CD8-positive, alpha-beta memory T cell (primary cell): ENCODE measurements around the gene TRMT1. TPM values are rescaled to one million over a fixed set of nuclear protein-coding genes. Genes with fewer than 3 reads are reported as not detected.

Source experiments
- CTCF ChIA-PET: fragments of 350-600 bp; sonication (Branson Sonifier 250); formaldehyde crosslinking; loops from one replicate; lab custom pipeline; 2021; ENCODE audit warnings: antibody characterized with exemption; lab: Charles Lee
- POLR2A ChIA-PET: fragments of 350-600 bp; sonication (Branson Sonifier 250); formaldehyde crosslinking; loops from one replicate; lab custom pipeline; 2021; ENCODE audit warnings: antibody characterized with exemption; lab: Charles Lee
- DNase-seq, 5 donors: peaks; one replicate each; pipeline versions ENCODE4 v3.0.0 to v3.0.0-alpha.2; 2020 to 2022; ENCODE audit warnings: mixed read lengths in 1 of 5
- H3K27ac ChIP-seq: one replicate; pipeline ENCODE4 v1.7.0; 2013; ENCODE audit warnings: low read depth, mild to moderate bottlenecking, low read length, moderate library complexity
- H3K27me3 ChIP-seq: 2 replicates; pipeline ENCODE4 v1.7.0; 2013; ENCODE audit warnings: low read length, mild to moderate bottlenecking; ENCODE audit not compliant: insufficient read depth, poor library complexity, severe bottlenecking
- H3K36me3 ChIP-seq: 2 replicates; pipeline ENCODE4 v1.7.0; 2013; ENCODE audit warnings: mild to moderate bottlenecking, low read length, moderate library complexity; ENCODE audit not compliant: insufficient read depth
- H3K4me1 ChIP-seq: 2 replicates; pipeline ENCODE4 v1.7.0; 2013; ENCODE audit warnings: mild to moderate bottlenecking, low read length, moderate library complexity; ENCODE audit not compliant: insufficient read depth
- H3K4me3 ChIP-seq: 2 replicates; pipeline ENCODE4 v1.7.0; 2013; ENCODE audit warnings: mild to moderate bottlenecking, low read length
- H3K9me3 ChIP-seq: 2 replicates; pipeline ENCODE4 v1.7.0; 2013; ENCODE audit warnings: mild to moderate bottlenecking, low read length
- H3K27ac Mint-ChIP-seq, 8 donors: one replicate each; pipeline ENCODE4 v1.8.0; 2020 to 2021; ENCODE audit warnings: mixed read lengths in 8 of 8, mild to moderate bottlenecking in 6 of 8, inconsistent platforms in 3 of 8, moderate library complexity in 3 of 8
- H3K27me3 Mint-ChIP-seq, 2 donors: one replicate each; pipeline ENCODE4 v1.8.0; 2020 to 2021; ENCODE audit warnings: mixed read lengths in 2 of 2, mild to moderate bottlenecking in 1 of 2, moderate library complexity in 1 of 2
- H3K36me3 Mint-ChIP-seq, 3 donors: one replicate each; pipeline ENCODE4 v1.8.0; 2020 to 2021; ENCODE audit warnings: mixed read lengths in 3 of 3, inconsistent platforms in 1 of 3, mild to moderate bottlenecking in 1 of 3
- H3K4me1 Mint-ChIP-seq, 3 donors: one replicate each; pipeline ENCODE4 v1.8.0; 2020 to 2021; ENCODE audit warnings: mixed read lengths in 3 of 3, inconsistent platforms in 1 of 3, mild to moderate bottlenecking in 1 of 3
- H3K4me3 Mint-ChIP-seq, 7 donors: one replicate each; pipeline ENCODE4 v1.8.0; 2020 to 2021; ENCODE audit warnings: mixed read lengths in 7 of 7, mild to moderate bottlenecking in 6 of 7, moderate library complexity in 4 of 7, inconsistent platforms in 2 of 7
- H3K9me3 Mint-ChIP-seq, 5 donors: one replicate each; pipeline ENCODE4 v1.8.0; 2020 to 2022; ENCODE audit warnings: mixed read lengths in 5 of 5, mild to moderate bottlenecking in 3 of 5, moderate library complexity in 2 of 5, inconsistent platforms in 1 of 5
- polyA plus RNA-seq: library from polyadenylated mRNA; unstranded; fragments of 300-500 nt; fragmentation: Illumina TruSeq; gene quantifications from one replicate; pipeline ENCODE4 v1.2.3, GENCODE V29; 2021
- total RNA-seq, 2 experiments: library from RNA; stranded (reverse); gene quantifications; one replicate each; pipeline ENCODE4 v1.2.3, GENCODE V29; 2021

TRMT1 gene
- total and polyA plus RNA-seq, 3 experiments from 2014 or later: 18.2 to 138 (median 138) TPM

- Histone ChIP-seq H3K4me3 (peak overlapping the region; percentile 82), H3K4me1 (peaks cover 85% of the 10 kb centered on the region), H3K9me3 (no peaks in the 10 kb centered on the region), H3K36me3 (no peaks in the 10 kb centered on the region), H3K27me3 (no peaks in the 10 kb centered on the region), H3K27ac (peak overlapping the region; percentile 92)
- H3K27ac Mint-ChIP-seq: peak overlapping the region; percentile 94 to 99 (median 97)
- ChIA-PET CTCF (interaction anchor here (1.1 to 8.4 kb wide), 7 partner anchors 7 to 32 kb away, joined by 3 to 73 read pairs (median 11); partner anchors contain the start of genes IER2 and STX10), POLR2A (interaction anchor here (0.5 to 9.0 kb wide), 10 partner anchors 7 to 481 kb away, joined by 3 to 129 read pairs (median 4); partner anchors contain the start of gene NACC1)
- peaks cover 55 to 87% (median 83%) of the 10 kb centered on the region in 3 donors for H3K4me1 Mint-ChIP-seq
- peak overlapping the region; percentile 85 to 91 (median 89) for H3K4me3 Mint-ChIP-seq
- peak; percentile 74 to 87 (median 79) for DNase-seq
- peaks cover 0 to 6% of the 10 kb centered on the region in 2 donors for H3K27me3 Mint-ChIP-seq
- peaks cover 0 to 2% (median 2%) of the 10 kb centered on the region in 3 donors for H3K36me3 Mint-ChIP-seq
- no peaks in the 10 kb centered on the region for H3K9me3 Mint-ChIP-seq
Observed at GRCh38 chr19:13162724-13163608, 46.4 kb upstream of the TRMT1 start.

GRCh38 chr19:13160557-13160956 lies 44.0 kb upstream of the TRMT1 start:
- Histone ChIP-seq H3K4me1 (peaks cover 85% of the 10 kb centered on the region), H3K27ac (no peak overlapping the region), H3K27me3 (no peaks in the 10 kb centered on the region), H3K36me3 (no peaks in the 10 kb centered on the region), H3K4me3 (no peak overlapping the region), H3K9me3 (no peaks in the 10 kb centered on the region)
- CTCF ChIA-PET: interaction anchor here (8.3 kb wide), 1 partner anchor 35 kb away, joined by 55 read pairs; no protein-coding TSS in a partner anchor
- Mint-ChIP-seq H3K9me3 (no peaks in the 10 kb centered on the region), H3K4me1 (peaks cover 57 to 87% (median 81%) of the 10 kb centered on the region in 3 donors), H3K27ac (peak overlapping the region; percentile 55 to 98 (median 78)), H3K36me3 (peaks cover 0 to 2% (median 2%) of the 10 kb centered on the region in 3 donors), H3K27me3 (peaks cover 0 to 5% of the 10 kb centered on the region in 2 donors), H3K4me3 (peak overlapping the region in 5 of 7 donors; percentile 36 to 59 (median 47))
- POLR2A ChIA-PET: interaction anchor here (0.5 to 5.3 kb wide), 3 partner anchors 8 to 46 kb away, joined by 3 to 39 read pairs (median 5); no protein-coding TSS in a partner anchor
- DNase-seq: no peak

GRCh38 chr19:13159713-13160112 lies 43.2 kb upstream of the TRMT1 start:
- Mint-ChIP-seq H3K4me3 (peak overlapping the region in 5 of 7 donors; percentile 42 to 78 (median 55)), H3K36me3 (peaks cover 2 to 8% (median 4%) of the 10 kb centered on the region in 3 donors), H3K27ac (peak overlapping the region in 7 of 8 donors; percentile 3 to 98 (median 76)), H3K9me3 (no peaks in the 10 kb centered on the region), H3K4me1 (peaks cover 57 to 85% (median 77%) of the 10 kb centered on the region in 3 donors), H3K27me3 (peaks cover 0 to 11% of the 10 kb centered on the region in 2 donors)
- H3K4me1 ChIP-seq: peaks cover 76% of the 10 kb centered on the region
- DNase-seq: no peak
- H3K36me3 ChIP-seq: no peaks in the 10 kb centered on the region
- H3K27me3 ChIP-seq: no peaks in the 10 kb centered on the region
- H3K4me3 ChIP-seq: no peak overlapping the region
- no peak overlapping the region for H3K27ac ChIP-seq
- H3K9me3 ChIP-seq: no peaks in the 10 kb centered on the region
- POLR2A ChIA-PET: no interaction called here
- CTCF ChIA-PET: interaction anchor here (8.3 kb wide), 1 partner anchor 35 kb away, joined by 55 read pairs; no protein-coding TSS in a partner anchor

- peak overlapping the region; percentile 99 for H3K27ac ChIP-seq
- ChIA-PET POLR2A (interaction anchor here (0.6 to 5.3 kb wide), 13 partner anchors 12 to 364 kb away, joined by 3 to 129 read pairs (median 5); partner anchors contain the start of genes JUNB and NACC1), CTCF (interaction anchor here (0.8 to 8.3 kb wide), 14 partner anchors 11 to 190 kb away, joined by 3 to 73 read pairs (median 5); no protein-coding TSS in a partner anchor)
- H3K27ac Mint-ChIP-seq: peak overlapping the region; percentile 97 to 99 (median 98)
- H3K36me3 Mint-ChIP-seq: peaks cover 11 to 38% (median 11%) of the 10 kb centered on the region in 3 donors
- peaks cover 36 to 62% (median 50%) of the 10 kb centered on the region in 3 donors for H3K4me1 Mint-ChIP-seq
- H3K36me3 ChIP-seq: peaks cover 9% of the 10 kb centered on the region
- H3K4me1 ChIP-seq: peaks cover 40% of the 10 kb centered on the region
- H3K27me3 ChIP-seq: no peaks in the 10 kb centered on the region
- peaks cover 0 to 7% (median 3%) of the 10 kb centered on the region in 5 donors for H3K9me3 Mint-ChIP-seq
- H3K9me3 ChIP-seq: no peaks in the 10 kb centered on the region
- H3K4me3 ChIP-seq: peak overlapping the region; percentile 76
- DNase-seq: peak; percentile 66 to 87 (median 82)
- peaks cover 0 to 22% of the 10 kb centered on the region in 2 donors for H3K27me3 Mint-ChIP-seq
- peak overlapping the region; percentile 94 to 100 (median 99) for H3K4me3 Mint-ChIP-seq
Observed at GRCh38 chr19:13155472-13156359, 39.2 kb upstream of the TRMT1 start.

GRCh38 chr19:13154911-13155471 lies 38.5 kb upstream of the TRMT1 start:
- peaks cover 33% of the 10 kb centered on the region for H3K4me1 ChIP-seq
- ChIA-PET CTCF (interaction anchor here (0.8 to 8.3 kb wide), 14 partner anchors 12 to 190 kb away, joined by 3 to 73 read pairs (median 5); no protein-coding TSS in a partner anchor), POLR2A (interaction anchor here (0.6 to 5.3 kb wide), 12 partner anchors 12 to 432 kb away, joined by 3 to 129 read pairs (median 6); partner anchors contain the start of genes JUNB and NACC1)

GRCh38 chr19:13154241-13154778 lies 37.8 kb upstream of the TRMT1 start:
- H3K4me3 Mint-ChIP-seq: peak overlapping the region; percentile 94 to 100 (median 99)
- peaks cover 39 to 60% (median 46%) of the 10 kb centered on the region in 3 donors for H3K4me1 Mint-ChIP-seq
- peaks cover 0 to 22% of the 10 kb centered on the region in 2 donors for H3K27me3 Mint-ChIP-seq
- no peaks in the 10 kb centered on the region for H3K27me3 ChIP-seq
- peak overlapping the region; percentile 76 for H3K4me3 ChIP-seq
- ChIA-PET CTCF (interaction anchor here (1.1 to 8.3 kb wide), 9 partner anchors 12 to 189 kb away, joined by 3 to 73 read pairs (median 7); no protein-coding TSS in a partner anchor), POLR2A (interaction anchor here (0.7 to 5.3 kb wide), 8 partner anchors 13 to 431 kb away, joined by 3 to 129 read pairs (median 8); partner anchors contain the start of gene NACC1)
- H3K27ac Mint-ChIP-seq: peak overlapping the region; percentile 97 to 99 (median 98)
- peaks cover 0 to 7% (median 3%) of the 10 kb centered on the region in 5 donors for H3K9me3 Mint-ChIP-seq
- H3K9me3 ChIP-seq: no peaks in the 10 kb centered on the region
- DNase-seq: peak in 4 of 5 donors; percentile 45 to 75 (median 56)
- H3K4me1 ChIP-seq: peaks cover 32% of the 10 kb centered on the region
- peaks cover 10 to 44% (median 11%) of the 10 kb centered on the region in 3 donors for H3K36me3 Mint-ChIP-seq
- H3K36me3 ChIP-seq: peaks cover 9% of the 10 kb centered on the region
- peak overlapping the region; percentile 99 for H3K27ac ChIP-seq

More at GRCh38 chr19:13154911-13155471, 38.5 kb upstream of the TRMT1 start:
- no peaks in the 10 kb centered on the region for H3K27me3 ChIP-seq
- Mint-ChIP-seq H3K36me3 (peaks cover 11 to 44% (median 11%) of the 10 kb centered on the region in 3 donors), H3K27ac (peak overlapping the region; percentile 97 to 99 (median 98)), H3K9me3 (peaks cover 0 to 7% (median 3%) of the 10 kb centered on the region in 5 donors), H3K27me3 (peaks cover 0 to 22% of the 10 kb centered on the region in 2 donors), H3K4me3 (peak overlapping the region; percentile 94 to 100 (median 99)), H3K4me1 (peaks cover 38 to 62% (median 50%) of the 10 kb centered on the region in 3 donors)
- H3K4me3 ChIP-seq: peak overlapping the region; percentile 76
- H3K27ac ChIP-seq: peak overlapping the region; percentile 99
- no peaks in the 10 kb centered on the region for H3K9me3 ChIP-seq
- DNase-seq: peak; percentile 73 to 86 (median 79)
- H3K36me3 ChIP-seq: peaks cover 9% of the 10 kb centered on the region
